HG02588 (cell line): ENCODE measurements around the gene ARSJ.

Experiments used
- ATAC-seq: cut with Tn5 transposase; IDR thresholded peaks from one replicate; pipeline ENCODE4 v1.9.1; 2021; ENCODE audit warnings: mild to moderate bottlenecking, moderate library complexity; ENCODE audit not compliant: unreplicated experiment

Gene ARSJ

GRCh38 chr4:113904877-113905276 lies 74.6 kb downstream of the ARSJ start:
- ATAC-seq: no peak

DNA sequence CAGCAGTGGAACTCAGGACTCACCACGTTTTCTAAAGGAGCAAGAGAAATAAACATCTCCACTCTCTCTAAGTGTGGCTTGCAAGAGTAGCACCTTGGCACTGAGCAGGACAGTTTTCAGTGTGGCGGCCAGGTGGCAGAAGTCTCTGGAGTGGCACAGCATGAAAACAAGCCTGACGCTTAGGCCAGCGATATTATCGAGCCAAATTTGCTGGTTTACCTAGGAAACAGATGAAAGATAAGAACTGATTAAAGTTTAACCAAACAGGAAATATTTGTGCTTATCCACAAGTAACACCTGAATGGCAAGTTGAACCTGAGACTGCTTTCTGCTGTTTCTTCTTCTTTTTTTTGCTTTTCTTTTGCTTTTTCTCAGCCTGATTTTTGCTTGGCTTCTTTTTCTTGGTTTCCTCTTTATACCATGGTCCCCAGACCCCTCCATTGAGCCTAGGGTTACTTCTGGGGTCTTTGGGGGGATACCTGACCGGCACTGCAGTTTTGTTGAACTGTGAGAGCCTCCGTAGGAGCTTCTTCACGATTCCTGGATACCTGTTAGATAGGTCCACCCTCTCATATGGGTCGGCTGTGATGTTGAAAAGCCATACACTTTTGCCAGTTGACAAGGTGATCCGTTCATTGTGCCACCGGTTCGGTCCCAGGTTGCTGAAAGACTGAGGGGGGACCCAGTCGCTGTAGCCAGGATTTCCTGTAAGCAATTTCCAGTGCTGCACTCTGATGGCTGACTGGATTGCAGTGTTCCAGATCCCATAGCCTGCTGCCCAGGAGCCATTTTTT lies 77.3 kb downstream of the ARSJ start:
- ATAC-seq: no peak

DNA sequence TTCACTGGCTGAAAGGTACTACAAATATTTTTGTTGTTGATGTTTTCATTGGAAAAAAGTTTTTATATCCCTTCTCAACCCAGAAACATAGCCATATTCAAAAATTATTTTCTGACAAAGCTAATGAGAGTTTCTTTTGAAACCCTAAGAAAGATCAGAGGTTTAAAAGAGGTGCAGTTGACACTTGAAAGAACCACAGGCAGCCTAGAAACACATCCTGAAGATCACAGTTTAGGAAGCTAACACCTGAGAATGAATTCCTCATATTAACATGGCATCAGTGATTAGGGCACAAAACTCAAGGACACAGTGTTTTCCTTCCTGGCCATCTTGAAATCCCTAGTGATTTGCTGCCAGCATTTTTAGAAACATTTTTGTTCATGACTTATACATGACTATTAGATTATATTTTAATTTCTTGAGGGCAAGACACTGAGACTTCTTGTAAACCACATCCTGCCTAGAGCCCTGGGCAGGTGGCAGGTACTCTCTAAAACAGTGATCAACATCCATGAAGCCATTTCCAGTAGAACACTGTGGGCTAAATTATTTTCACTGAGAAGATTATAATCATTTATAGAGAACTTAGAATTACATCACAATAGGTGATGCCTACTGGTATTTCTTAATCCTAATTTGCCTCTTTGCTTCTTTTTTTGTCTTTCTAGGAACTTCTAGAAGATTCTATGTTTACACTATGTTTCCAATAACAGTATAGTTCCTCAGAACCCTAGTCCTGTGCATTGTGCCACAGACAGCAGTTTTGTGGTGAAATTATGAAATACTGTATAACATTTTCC lies 80.0 kb downstream of the ARSJ start:
- ATAC-seq: peak; percentile 91

DNA sequence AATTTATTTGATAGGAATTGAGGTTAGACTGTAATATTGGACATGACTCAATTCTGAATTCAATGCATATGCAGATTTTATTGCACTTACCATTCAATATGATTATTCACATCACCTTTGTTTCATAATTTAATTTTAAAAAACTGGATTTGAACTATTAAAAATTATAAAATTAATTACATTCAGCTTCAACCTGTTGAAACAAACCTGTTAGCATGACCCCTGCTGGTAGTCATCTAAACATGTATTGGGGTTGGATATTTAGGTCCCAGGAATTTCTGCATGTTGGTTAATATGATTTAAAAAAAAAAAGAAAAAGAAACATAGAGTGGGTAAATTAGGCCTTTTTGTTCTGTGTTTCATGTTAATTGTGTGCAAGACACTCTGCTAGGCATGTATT lies 85.9 kb downstream of the ARSJ start:
- no peak for ATAC-seq

- ATAC-seq: no peak
These were observed 91.4 kb downstream of the ARSJ start for GRCh38 chr4:113888006-113888405.

DNA sequence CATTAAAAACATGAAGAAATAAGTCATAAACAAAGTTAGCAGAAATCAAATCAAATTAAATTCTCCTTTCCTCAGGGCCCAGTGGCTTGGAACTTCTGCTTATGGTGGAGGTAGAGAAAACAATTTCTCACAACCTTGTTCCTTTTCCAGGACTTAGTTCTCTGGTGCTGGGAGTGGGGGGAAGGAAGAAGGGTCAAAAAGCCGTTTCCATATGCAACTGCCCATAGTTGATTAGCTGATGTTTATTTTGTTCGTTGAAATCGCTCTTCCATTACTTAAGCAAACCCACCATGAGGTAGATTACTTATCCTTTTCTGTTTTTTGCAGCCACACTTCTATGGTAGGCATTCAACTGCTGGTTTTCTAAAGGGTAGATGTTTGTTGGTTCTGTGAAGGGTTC lies 94.2 kb downstream of the ARSJ start:
- ATAC-seq: no peak

DNA sequence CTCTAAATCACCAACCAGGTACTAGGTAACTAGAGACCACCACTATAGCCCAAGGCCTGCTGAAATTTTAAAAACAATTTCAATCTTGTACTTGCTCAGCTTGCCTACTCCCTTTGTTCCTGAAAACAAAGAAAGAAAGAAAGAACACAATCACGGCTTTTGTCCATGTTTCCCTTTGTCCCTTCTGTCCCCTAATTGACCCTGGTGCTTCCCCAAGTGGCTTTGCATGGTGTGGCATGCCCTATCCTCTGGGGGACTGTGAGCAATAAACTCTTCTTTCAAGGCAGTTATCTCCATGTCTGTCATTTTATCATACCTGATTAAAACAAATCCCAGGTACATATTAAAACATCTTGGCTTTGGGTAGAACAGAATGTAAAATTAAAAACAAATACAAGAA lies 94.8 kb downstream of the ARSJ start:
- ATAC-seq: no peak

- no peak for ATAC-seq
These were observed 96.8 kb downstream of the ARSJ start for GRCh38 chr4:113882668-113883067.

GRCh38 chr4:113881256-113881655 lies 98.2 kb downstream of the ARSJ start:
- ATAC-seq: no peak

GRCh38 chr4:113880240-113881028 lies 99.0 kb downstream of the ARSJ start:
- no peak for ATAC-seq

DNA sequence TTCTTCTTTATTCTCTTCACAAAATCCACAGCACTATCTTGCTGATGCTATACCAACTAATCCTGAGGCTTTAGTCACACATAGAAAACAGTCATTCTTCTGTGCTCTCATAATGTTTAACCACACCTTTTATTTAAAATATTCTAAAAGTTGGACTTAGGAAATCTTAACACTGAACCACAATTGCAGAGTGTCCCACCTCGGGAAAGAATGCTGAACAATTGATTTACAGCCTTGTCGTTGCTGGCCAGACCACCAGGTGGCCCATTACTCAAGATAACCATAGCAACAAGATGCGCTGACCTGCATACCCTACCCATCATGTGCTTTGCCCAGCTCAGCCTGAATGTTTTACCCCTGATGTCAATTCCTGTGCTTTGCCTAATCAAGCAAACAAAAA lies 100.8 kb downstream of the ARSJ start:
- ATAC-seq: no peak

GRCh38 chr4:113874480-113874879 lies 105.0 kb downstream of the ARSJ start:
- ATAC-seq: no peak

GRCh38 chr4:113873508-113873907 lies 105.9 kb downstream of the ARSJ start:
- no peak for ATAC-seq

DNA sequence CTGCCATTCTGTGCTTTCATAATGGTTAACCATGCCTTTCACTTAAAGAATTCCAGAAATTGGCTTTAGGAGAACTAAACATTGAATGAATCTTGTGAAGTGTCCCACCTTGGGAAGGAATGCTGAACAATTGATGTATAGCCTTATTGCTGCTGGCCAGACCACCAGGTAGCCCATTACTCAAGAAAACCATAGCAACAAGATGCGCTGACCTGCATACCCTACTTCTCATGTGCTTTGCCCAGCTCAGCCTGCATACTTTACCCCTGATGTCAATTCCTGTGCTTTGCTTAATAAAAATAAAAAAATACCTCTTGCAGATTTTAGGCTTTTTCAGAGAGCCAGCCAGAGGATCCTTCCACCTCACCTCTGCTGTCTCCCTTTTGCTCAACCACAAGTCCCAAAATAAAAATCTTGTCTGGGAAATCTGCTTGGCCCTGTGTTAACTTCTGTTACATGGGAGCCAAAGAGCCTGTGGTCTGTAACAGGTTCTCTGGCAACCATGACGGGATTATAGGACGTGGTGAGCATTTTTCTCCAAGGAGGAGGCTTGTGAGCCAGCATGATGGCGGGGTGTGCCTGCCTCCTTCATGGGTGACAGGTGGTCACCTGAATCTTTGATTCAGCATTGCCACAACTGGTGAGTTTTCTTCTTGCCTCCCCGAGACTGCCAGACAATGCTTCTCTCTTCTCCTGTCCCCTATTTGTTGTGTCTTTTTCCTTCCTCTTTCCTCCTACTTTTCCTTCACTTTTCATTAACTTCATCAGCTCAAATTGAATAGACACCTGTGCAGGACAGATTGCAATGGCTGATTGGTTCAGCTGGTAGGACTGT lies 106.8 kb downstream of the ARSJ start:
- no peak for ATAC-seq

- no peak for ATAC-seq
These were observed 108.4 kb downstream of the ARSJ start for GRCh38 chr4:113871080-113871479.

DNA sequence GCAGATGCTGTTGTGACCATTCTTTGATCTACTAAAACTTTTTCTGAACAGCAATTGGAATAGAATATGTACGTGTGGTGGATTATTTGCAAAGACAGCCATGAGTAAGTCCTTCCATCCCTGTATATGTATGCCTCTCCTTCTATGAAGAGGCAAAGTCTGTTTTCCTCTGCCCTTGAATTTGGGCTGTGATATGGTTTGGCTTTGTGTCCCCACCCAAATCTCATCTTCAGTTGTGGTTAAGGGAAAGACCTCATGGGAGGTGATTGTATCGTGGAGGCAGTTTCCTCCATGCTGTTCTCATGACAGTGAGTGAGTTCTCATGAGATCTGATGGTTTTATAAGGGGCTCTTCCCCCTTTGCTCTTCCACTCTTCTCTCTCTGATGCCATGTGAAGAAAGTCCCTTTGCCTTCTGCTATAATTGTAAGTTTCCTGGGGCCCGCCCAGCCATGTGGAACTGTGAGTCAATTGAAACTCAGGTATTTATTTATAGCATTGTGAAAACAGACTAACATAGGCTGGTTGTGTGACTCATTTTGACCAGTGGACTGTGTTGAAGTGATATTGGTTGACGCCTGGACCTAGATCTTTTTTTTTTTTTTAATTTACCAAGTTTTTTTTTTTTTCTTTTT lies 109.6 kb downstream of the ARSJ start:
- ATAC-seq: peak; percentile 86

DNA sequence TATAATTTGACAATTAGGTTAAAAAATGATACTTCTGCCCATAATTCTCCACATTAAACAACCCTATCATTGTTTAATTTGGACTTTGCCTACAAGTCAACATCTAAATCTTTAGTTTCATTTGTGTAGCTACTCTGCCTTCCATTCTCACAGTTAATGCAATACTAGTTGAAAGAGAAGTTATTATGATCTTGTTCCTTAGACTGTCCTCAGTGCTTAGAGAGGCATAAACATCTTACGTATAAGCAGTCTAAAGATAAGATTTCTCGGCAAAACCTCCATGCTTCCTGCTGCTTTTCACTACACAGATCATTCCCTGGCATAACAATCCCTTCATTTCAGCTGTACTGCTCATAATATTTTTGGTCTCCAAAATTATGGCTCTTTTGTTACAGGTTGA lies 112.8 kb downstream of the ARSJ start:
- ATAC-seq: no peak

DNA sequence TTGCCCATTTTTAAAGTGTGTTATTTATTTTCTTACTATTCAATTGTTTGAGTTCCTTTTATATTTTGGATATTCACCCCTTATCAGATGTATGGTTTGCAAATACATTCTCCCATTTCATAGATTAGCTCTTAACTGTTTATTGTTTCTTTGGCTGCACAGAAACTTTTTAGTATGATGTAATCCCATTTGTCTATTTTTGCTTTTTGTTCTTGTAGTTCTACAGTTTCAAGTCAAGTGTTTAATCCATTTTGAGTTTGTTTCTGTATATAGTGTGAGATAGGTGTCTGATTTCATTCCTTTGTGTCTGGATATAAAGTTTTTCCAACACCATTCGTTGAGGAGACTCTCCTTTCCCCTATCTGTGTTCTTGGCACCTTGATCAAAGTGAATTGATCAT lies 120.5 kb downstream of the ARSJ start:
- ATAC-seq: no peak

GRCh38 chr4:113851816-113852215 lies 127.6 kb downstream of the ARSJ start:
- no peak for ATAC-seq
